ENCODE measurements around the gene ARHGEF12.
A peak's percentile ranks its signal among the peaks of the same experiment; 100 is the strongest.

The ARHGEF12 gene

GRCh38 chr11:120523196-120523595, 187.0 kb downstream of the ARHGEF12 start:
- no peak for DNase-seq (ENCODE audit: low read depth, low spot score)
- peaks cover 7% of the 10 kb centered on the region for H3K4me1 ChIP-seq (ENCODE audit: insufficient read depth, insufficient read length)
- H3K36me3 ChIP-seq (ENCODE audit: insufficient read depth, insufficient read length, low read length): no peaks in the 10 kb centered on the region
- H3K9me3 ChIP-seq (ENCODE audit: insufficient read depth, low read length): no peaks in the 10 kb centered on the region
- TF ChIP-seq YY1 (IDR thresholded peaks at IDR 0.05; ENCODE audit: insufficient read depth, insufficient read length): no peak
- TF ChIP-seq ZNF274 (IDR thresholded peaks at IDR 0.05; ENCODE audit: low read depth, low read length): no peak
- no peak for TF ChIP-seq SUZ12 (IDR thresholded peaks at IDR 0.05; ENCODE audit: extremely low read depth, insufficient read depth, insufficient read length)
- H3K9ac ChIP-seq (ENCODE audit: insufficient read length, low read depth): no peak overlapping the region
- peaks cover 2% of the 10 kb centered on the region for H3K27me3 ChIP-seq (ENCODE audit: insufficient read depth, insufficient read length)
- H3K4me3 ChIP-seq (ENCODE audit: insufficient read length, low read depth): no peak overlapping the region

GRCh38 chr11:120524536-120525085, 188.4 kb downstream of the ARHGEF12 start:
- H3K9ac ChIP-seq (ENCODE audit: insufficient read length, low read depth): no peak overlapping the region
- peaks cover 5% of the 10 kb centered on the region for H3K27me3 ChIP-seq (ENCODE audit: insufficient read depth, insufficient read length)
- TF ChIP-seq ZNF274 (IDR thresholded peaks at IDR 0.05; ENCODE audit: low read depth, low read length) (no peak), SUZ12 (IDR thresholded peaks at IDR 0.05; ENCODE audit: extremely low read depth, insufficient read depth, insufficient read length) (no peak), YY1 (IDR thresholded peaks at IDR 0.05; ENCODE audit: insufficient read depth, insufficient read length) (no peak)
- no peak overlapping the region for H3K4me3 ChIP-seq (ENCODE audit: insufficient read length, low read depth)
- H3K36me3 ChIP-seq (ENCODE audit: insufficient read depth, insufficient read length, low read length): no peaks in the 10 kb centered on the region
- no peaks in the 10 kb centered on the region for H3K9me3 ChIP-seq (ENCODE audit: insufficient read depth, low read length)
- peaks cover 7% of the 10 kb centered on the region for H3K4me1 ChIP-seq (ENCODE audit: insufficient read depth, insufficient read length)
- no peak for DNase-seq (ENCODE audit: low read depth, low spot score)

GRCh38 chr11:120525261-120526171, 189.3 kb downstream of the ARHGEF12 start:
- Histone ChIP-seq H3K9ac (ENCODE audit: insufficient read length, low read depth) (no peak overlapping the region), H3K9me3 (ENCODE audit: insufficient read depth, low read length) (no peaks in the 10 kb centered on the region), H3K4me3 (ENCODE audit: insufficient read length, low read depth) (no peak overlapping the region), H3K27me3 (ENCODE audit: insufficient read depth, insufficient read length) (peaks cover 5% of the 10 kb centered on the region), H3K36me3 (ENCODE audit: insufficient read depth, insufficient read length, low read length) (no peaks in the 10 kb centered on the region), H3K4me1 (ENCODE audit: insufficient read depth, insufficient read length) (peaks cover 7% of the 10 kb centered on the region)
- DNase-seq (ENCODE audit: low read depth, low spot score): no peak
- TF ChIP-seq SUZ12 (IDR thresholded peaks at IDR 0.05; ENCODE audit: extremely low read depth, insufficient read depth, insufficient read length) (no peak), YY1 (IDR thresholded peaks at IDR 0.05; ENCODE audit: insufficient read depth, insufficient read length) (no peak), ZNF274 (IDR thresholded peaks at IDR 0.05; ENCODE audit: low read depth, low read length) (no peak)

- no peaks in the 10 kb centered on the region for H3K9me3 ChIP-seq (ENCODE audit: insufficient read depth, low read length)
- H3K9ac ChIP-seq (ENCODE audit: insufficient read length, low read depth): no peak overlapping the region
- H3K4me1 ChIP-seq (ENCODE audit: insufficient read depth, insufficient read length): peaks cover 7% of the 10 kb centered on the region
- no peaks in the 10 kb centered on the region for H3K36me3 ChIP-seq (ENCODE audit: insufficient read depth, insufficient read length, low read length)
- DNase-seq (ENCODE audit: low read depth, low spot score): no peak
- H3K4me3 ChIP-seq (ENCODE audit: insufficient read length, low read depth): no peak overlapping the region
- H3K27me3 ChIP-seq (ENCODE audit: insufficient read depth, insufficient read length): peaks cover 5% of the 10 kb centered on the region
- TF ChIP-seq YY1 (IDR thresholded peaks at IDR 0.05; ENCODE audit: insufficient read depth, insufficient read length) (no peak), ZNF274 (IDR thresholded peaks at IDR 0.05; ENCODE audit: low read depth, low read length) (no peak), SUZ12 (IDR thresholded peaks at IDR 0.05; ENCODE audit: extremely low read depth, insufficient read depth, insufficient read length) (no peak)
These were observed 190.0 kb downstream of the ARHGEF12 start for GRCh38 chr11:120526241-120526640.

GRCh38 chr11:120527111-120527761, 191.0 kb downstream of the ARHGEF12 start:
- TF ChIP-seq SUZ12 (IDR thresholded peaks at IDR 0.05; ENCODE audit: extremely low read depth, insufficient read depth, insufficient read length): no peak
- no peak for TF ChIP-seq ZNF274 (IDR thresholded peaks at IDR 0.05; ENCODE audit: low read depth, low read length)
- Histone ChIP-seq H3K9me3 (ENCODE audit: insufficient read depth, low read length) (no peaks in the 10 kb centered on the region), H3K4me1 (ENCODE audit: insufficient read depth, insufficient read length) (peaks cover 12% of the 10 kb centered on the region), H3K27me3 (ENCODE audit: insufficient read depth, insufficient read length) (peaks cover 5% of the 10 kb centered on the region), H3K36me3 (ENCODE audit: insufficient read depth, insufficient read length, low read length) (no peaks in the 10 kb centered on the region), H3K4me3 (ENCODE audit: insufficient read length, low read depth) (no peak overlapping the region), H3K9ac (ENCODE audit: insufficient read length, low read depth) (no peak overlapping the region)
- DNase-seq (ENCODE audit: low read depth, low spot score): peak; percentile 47

GRCh38 chr11:120528749-120529148, 192.5 kb downstream of the ARHGEF12 start:
- Histone ChIP-seq H3K36me3 (ENCODE audit: insufficient read depth, insufficient read length, low read length) (no peaks in the 10 kb centered on the region), H3K27me3 (ENCODE audit: insufficient read depth, insufficient read length) (peaks cover 5% of the 10 kb centered on the region), H3K9me3 (ENCODE audit: insufficient read depth, low read length) (no peaks in the 10 kb centered on the region), H3K9ac (ENCODE audit: insufficient read length, low read depth) (no peak overlapping the region), H3K4me1 (ENCODE audit: insufficient read depth, insufficient read length) (peaks cover 12% of the 10 kb centered on the region), H3K4me3 (ENCODE audit: insufficient read length, low read depth) (no peak overlapping the region)
- TF ChIP-seq SUZ12 (IDR thresholded peaks at IDR 0.05; ENCODE audit: extremely low read depth, insufficient read depth, insufficient read length) (no peak), ZNF274 (IDR thresholded peaks at IDR 0.05; ENCODE audit: low read depth, low read length) (no peak), YY1 (IDR thresholded peaks at IDR 0.05; ENCODE audit: insufficient read depth, insufficient read length) (no peak)
- no peak for DNase-seq (ENCODE audit: low read depth, low spot score)

- Histone ChIP-seq H3K4me1 (ENCODE audit: insufficient read depth, insufficient read length) (peaks cover 10% of the 10 kb centered on the region), H3K9me3 (ENCODE audit: insufficient read depth, low read length) (no peaks in the 10 kb centered on the region), H3K4me3 (ENCODE audit: insufficient read length, low read depth) (no peak overlapping the region), H3K9ac (ENCODE audit: insufficient read length, low read depth) (no peak overlapping the region), H3K36me3 (ENCODE audit: insufficient read depth, insufficient read length, low read length) (no peaks in the 10 kb centered on the region), H3K27me3 (ENCODE audit: insufficient read depth, insufficient read length) (peaks cover 5% of the 10 kb centered on the region)
- DNase-seq (ENCODE audit: low read depth, low spot score): no peak
- no peak for TF ChIP-seq ZNF274 (IDR thresholded peaks at IDR 0.05; ENCODE audit: low read depth, low read length)
These were observed 193.0 kb downstream of the ARHGEF12 start for GRCh38 chr11:120529214-120529613.

All from NT2/D1 (cell line).